Measurements from ENCODE around the gene RRP1B. TPM values are rescaled to one million over a fixed set of nuclear protein-coding genes. Genes with fewer than 3 reads are reported as not detected.
A peak's percentile ranks its signal among the peaks of the same experiment; 100 is the strongest.
"Not testable (repeated sequence)": the region's sequence is repeated elsewhere in the genome, so short reads cannot be mapped to it uniquely, and the experiment has no call there.

RRP1B gene, protein sequence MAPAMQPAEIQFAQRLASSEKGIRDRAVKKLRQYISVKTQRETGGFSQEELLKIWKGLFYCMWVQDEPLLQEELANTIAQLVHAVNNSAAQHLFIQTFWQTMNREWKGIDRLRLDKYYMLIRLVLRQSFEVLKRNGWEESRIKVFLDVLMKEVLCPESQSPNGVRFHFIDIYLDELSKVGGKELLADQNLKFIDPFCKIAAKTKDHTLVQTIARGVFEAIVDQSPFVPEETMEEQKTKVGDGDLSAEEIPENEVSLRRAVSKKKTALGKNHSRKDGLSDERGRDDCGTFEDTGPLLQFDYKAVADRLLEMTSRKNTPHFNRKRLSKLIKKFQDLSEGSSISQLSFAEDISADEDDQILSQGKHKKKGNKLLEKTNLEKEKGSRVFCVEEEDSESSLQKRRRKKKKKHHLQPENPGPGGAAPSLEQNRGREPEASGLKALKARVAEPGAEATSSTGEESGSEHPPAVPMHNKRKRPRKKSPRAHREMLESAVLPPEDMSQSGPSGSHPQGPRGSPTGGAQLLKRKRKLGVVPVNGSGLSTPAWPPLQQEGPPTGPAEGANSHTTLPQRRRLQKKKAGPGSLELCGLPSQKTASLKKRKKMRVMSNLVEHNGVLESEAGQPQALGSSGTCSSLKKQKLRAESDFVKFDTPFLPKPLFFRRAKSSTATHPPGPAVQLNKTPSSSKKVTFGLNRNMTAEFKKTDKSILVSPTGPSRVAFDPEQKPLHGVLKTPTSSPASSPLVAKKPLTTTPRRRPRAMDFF
- total RNA-seq (2014; rRNA removed; shearing (Covaris generic)) = 35.4 and 37.9 TPM in 2 replicates

DNA sequence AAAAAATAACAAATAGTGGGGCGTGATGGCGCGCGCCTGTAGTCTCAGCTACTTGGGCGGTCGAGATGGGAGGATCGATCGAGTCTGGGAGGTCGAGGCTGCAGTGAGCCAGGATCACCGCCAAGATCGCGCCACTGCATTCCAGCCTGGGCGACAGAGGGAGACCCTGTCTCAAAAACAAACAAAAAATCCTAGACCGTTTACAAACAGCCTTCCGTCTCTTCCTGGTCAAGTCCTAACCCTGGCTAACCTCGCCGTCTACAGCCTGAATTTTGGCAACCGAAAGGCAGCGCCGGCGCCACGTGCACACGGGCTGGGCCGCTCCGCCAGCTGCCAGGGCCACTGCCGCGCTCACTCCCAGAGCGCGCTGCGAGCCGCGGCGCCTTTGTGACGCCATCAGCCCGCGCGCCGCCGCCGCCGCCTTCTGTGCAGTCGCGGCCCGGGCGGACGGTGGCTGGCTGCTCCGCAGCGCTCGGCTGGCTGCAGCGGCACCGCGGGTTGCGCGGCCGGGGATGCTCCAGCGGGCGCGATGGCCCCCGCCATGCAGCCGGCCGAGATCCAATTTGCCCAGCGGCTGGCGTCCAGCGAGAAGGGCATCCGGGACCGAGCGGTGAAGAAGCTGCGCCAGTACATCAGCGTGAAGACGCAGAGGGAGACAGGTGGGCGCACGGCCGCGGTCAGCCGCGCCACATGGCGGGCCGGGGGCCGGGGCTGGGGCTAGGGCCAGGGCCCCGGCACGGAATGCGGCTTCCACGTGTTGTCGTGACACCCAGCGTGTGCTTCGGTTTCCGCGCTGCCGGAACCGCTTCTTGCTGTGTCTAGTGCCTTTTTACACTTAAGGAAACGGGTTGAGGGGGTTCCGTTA lies at the start of gene RRP1B, which contains the start of gene HSF2BP:
TSS of gene RRP1B (plus strand) at position 425 of the 865 bp plus-strand sequence. CDS start at position 530, 105 bp downstream.
TSS of gene HSF2BP (minus strand) at position 353 of the 865 bp plus-strand sequence. CDS start 1,392 bp downstream, outside the sequence.
- peak; percentile 82 to 89 for DNase-seq (ENCODE audit: low read depth in 1 of 2, low spot score in 2 of 2)
- Histone ChIP-seq H3K27ac (peak within 1 kb of the TSS; percentile 81), H3K9me3 (replicated peaks) (no peaks in the 10 kb centered on the region), H3K36me3 (peaks cover 39% of the 10 kb centered on the region), H3K27me3 (replicated peaks) (no peaks in the 10 kb centered on the region), H3K4me3 (peak within 1 kb of the TSS; percentile 95), H3K4me1 (replicated peaks) (peaks cover 39% of the 10 kb centered on the region)

DNA sequence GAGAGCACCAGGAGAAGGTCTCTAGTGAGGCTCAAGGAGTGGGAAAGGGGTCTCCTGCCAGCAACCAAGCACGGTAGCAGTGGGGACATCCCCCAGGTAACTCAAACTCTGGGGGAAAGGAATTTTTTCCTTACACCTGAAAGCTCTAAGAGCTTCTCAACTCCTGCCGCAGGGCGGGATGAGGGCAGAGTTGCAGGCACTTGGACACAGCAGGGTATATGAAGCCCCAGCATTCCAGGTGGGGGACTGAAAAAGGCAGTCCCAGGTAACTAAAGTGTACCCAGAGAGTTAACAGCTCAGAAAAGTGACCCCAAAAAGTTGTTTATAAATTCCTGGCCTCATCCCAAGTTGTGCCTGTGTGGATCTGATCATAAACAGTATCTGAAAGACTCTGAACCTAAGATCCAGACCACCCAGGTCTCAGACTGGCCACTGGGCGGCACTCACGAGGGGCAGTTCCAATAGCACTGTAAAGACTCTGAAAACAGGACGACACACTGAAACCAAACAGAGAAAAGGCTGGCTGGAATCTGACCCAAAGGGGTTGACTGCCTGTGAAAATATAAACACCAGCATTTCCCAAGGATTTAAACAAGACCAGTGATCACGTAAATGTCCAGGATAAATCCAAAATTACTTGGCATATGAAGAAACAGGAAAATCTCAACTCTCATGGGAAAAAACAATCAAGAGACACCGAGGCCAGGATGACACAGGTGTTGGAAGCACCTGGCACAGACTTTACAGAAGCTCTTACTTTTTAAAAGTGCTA lies 47.6 kb upstream of the RRP1B start:
- peak overlapping the region; percentile 35; the same call in 1 of the 2 replicates for H3K27ac ChIP-seq
- peaks cover 67% of the 10 kb centered on the region for H3K4me1 ChIP-seq (replicated peaks)
- peak; percentile 75 for DNase-seq (ENCODE audit: low read depth in 1 of 2, low spot score in 2 of 2)
- no peak overlapping the region for H3K4me3 ChIP-seq
- H3K36me3 ChIP-seq = no peaks in the 10 kb centered on the region
- H3K27me3 ChIP-seq (replicated peaks) = no peaks in the 10 kb centered on the region
- H3K9me3 ChIP-seq (replicated peaks) = no peaks in the 10 kb centered on the region; the same call in 1 of the 2 replicates

DNA sequence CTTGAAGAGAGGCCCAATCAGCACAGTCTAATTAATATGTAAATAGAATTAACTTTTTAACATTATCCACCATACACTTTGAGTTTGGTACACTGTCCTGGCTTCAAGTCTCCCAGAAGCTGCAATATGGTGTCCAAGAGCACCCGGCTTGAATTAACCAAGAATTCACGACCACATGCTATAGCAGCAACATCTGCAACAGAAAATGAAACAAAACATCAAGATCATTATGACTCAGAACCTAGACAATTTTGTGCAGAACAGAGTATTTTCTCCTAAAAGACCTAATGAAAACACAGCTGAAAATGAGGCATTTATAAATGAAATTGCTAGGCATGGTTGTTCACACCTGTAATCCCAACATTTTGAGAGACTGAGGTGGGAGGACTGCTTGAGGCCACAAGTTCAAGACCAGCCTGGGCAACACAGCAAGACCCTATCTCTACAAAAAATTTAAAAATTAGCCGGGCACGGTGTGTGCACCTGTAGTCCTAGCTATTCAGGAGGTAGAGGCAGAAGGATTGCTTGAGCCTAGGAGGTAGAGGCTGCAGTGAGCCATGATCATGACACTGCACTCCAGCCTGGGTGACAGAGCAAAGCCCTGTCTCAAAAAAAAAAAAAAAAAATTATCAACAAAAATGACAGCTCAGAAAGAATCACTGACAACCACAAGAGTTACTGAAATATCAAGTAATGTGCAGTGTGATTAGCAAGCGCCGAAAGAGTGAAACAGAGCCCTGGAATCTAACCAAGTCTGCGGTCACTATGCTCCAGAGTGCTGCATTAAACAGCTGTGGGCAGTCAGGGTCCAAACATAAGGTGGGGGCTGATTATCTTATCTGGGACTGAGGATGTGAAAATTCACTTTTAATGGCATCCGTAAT lies 45.4 kb upstream of the RRP1B start:
- H3K27me3 ChIP-seq (replicated peaks) = no peaks in the 10 kb centered on the region
- H3K4me3 ChIP-seq = no peak overlapping the region
- H3K9me3 ChIP-seq (replicated peaks) = no peaks in the 10 kb centered on the region; the same call in 1 of the 2 replicates
- DNase-seq (ENCODE audit: low read depth in 1 of 2, low spot score in 2 of 2) = peak in 1 of 2 experiments; percentile 52
- peaks cover 53% of the 10 kb centered on the region for H3K4me1 ChIP-seq (replicated peaks)
- H3K36me3 ChIP-seq = no peaks in the 10 kb centered on the region
- no peak overlapping the region for H3K27ac ChIP-seq

DNA sequence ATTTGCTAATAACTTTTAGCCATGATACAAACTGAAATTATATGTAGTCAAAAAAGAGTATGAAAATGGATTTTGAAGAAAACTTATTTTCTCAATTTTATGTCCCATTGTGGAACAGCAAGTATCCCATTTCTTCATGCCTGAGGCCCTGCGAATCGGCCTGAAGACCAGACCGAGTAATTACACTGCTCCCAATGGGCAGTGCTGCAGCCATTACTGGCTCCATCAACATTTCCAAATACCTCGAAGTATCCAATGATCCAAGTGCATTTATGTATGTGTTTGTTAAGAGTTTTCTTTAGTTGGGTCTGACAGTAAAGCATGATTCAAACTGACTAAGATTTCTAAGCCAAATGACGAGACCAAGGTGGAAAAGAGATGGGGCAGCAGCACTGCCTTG lies 44.5 kb upstream of the RRP1B start:
- Histone ChIP-seq H3K36me3 (no peaks in the 10 kb centered on the region), H3K9me3 (replicated peaks) (peaks cover 7% of the 10 kb centered on the region), H3K4me3 (no peak overlapping the region), H3K4me1 (replicated peaks) (peaks cover 45% of the 10 kb centered on the region), H3K27me3 (replicated peaks) (no peaks in the 10 kb centered on the region), H3K27ac (no peak overlapping the region)
- no peak for DNase-seq (ENCODE audit: low read depth in 1 of 2, low spot score in 2 of 2)

DNA sequence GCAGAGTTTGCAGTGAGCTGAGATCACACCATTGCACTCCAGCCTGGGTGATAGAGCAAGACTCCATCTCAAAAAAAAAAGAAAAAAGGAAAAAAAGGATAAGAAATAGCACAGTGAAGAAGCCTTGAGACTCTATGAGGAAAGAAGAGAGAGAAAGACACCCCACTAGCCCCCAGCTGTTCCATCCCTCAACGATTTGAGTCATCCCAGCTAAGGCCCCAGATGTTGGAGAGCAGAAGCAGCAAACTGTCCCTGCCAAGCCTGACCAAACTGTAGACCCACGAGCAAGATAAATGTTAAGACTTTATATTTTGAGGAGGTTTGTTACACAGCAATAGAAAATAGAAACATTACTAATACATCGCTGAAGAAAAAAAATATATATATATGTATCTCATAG lies 42.5 kb upstream of the RRP1B start:
- not testable (repeated sequence) for H3K36me3 ChIP-seq; H3K4me3 ChIP-seq; H3K27me3 ChIP-seq (replicated peaks)

DNA sequence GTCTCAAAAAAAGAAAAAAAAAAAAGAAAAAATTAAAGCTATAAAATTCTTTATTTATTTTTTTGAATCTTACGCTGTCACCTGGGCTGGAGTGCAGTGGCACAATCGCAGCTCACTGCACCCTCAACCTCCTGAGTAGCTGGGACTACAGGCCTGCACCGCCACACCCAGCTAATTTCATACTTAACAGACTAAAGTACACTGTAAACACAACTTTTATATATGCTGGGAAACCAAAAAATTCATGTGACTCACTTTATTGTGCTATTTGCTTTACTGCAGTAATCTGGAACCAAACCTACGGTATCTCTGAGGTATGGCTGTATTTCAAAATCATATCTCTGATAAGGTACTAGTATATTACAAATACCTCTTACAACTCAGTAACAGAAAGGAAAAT lies 40.4 kb upstream of the RRP1B start:
- Histone ChIP-seq H3K27ac (no peak overlapping the region), H3K27me3 (replicated peaks) (no peaks in the 10 kb centered on the region), H3K4me1 (replicated peaks) (peaks cover 7% of the 10 kb centered on the region), H3K36me3 (no peaks in the 10 kb centered on the region), H3K4me3 (no peak overlapping the region), H3K9me3 (replicated peaks) (peaks cover 17% of the 10 kb centered on the region)
- DNase-seq (ENCODE audit: low read depth in 1 of 2, low spot score in 2 of 2) = no peak

More for the DNA sequence above, 42.5 kb upstream of the RRP1B start:
- not testable (repeated sequence) for H3K27ac ChIP-seq; DNase-seq (ENCODE audit: low read depth in 1 of 2, low spot score in 2 of 2)
- H3K9me3 ChIP-seq (replicated peaks) = peaks cover 17% of the 10 kb centered on the region
- H3K4me1 ChIP-seq (replicated peaks) = peaks cover 26% of the 10 kb centered on the region

DNA sequence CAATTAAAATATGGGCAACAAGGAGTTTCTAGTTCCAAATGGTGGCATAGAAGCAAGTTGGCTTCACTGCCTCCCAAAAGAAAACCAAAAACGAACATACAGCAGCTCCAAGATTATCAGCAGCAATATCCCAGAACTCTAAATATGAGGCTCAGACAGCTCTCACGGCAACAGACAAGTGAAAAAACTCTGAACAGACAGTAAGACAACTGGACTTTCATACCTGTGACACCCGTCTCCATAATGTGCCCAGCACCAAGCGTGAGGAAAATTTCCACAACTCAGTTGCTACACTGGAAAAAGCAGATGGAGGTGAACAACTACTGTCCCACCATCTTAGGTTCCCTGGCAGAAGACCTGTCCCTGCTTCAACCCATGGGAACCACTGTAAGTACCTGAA lies 40.0 kb upstream of the RRP1B start:
- Histone ChIP-seq H3K27me3 (replicated peaks) (no peaks in the 10 kb centered on the region), H3K4me1 (replicated peaks) (peaks cover 4% of the 10 kb centered on the region; the same call in 1 of the 2 replicates), H3K27ac (no peak overlapping the region), H3K9me3 (replicated peaks) (peaks cover 17% of the 10 kb centered on the region), H3K36me3 (no peaks in the 10 kb centered on the region), H3K4me3 (no peak overlapping the region)
- no peak for DNase-seq (ENCODE audit: low read depth in 1 of 2, low spot score in 2 of 2)

DNA sequence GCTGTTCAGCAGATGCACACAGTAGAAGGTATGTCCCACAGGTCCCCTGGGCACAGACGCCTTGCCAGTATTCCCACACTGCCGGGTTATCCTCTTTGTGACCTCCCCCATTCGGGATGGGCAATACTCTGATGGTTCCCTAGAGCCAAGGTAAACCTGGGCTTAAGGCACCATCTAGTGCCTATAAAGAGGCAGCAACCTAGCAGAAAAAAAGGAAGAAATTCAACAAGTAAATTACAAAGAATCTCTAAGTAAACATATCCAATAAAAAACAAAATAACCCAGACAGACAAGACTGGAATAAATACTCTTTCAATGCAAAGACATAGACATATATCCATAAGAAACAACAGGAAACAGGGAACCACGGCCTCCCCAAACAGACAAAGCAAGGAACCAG lies 39.5 kb upstream of the RRP1B start:
- Histone ChIP-seq H3K27ac (no peak overlapping the region), H3K36me3 (no peaks in the 10 kb centered on the region), H3K4me1 (replicated peaks) (no peaks in the 10 kb centered on the region; the same call in 1 of the 2 replicates), H3K27me3 (replicated peaks) (no peaks in the 10 kb centered on the region), H3K4me3 (no peak overlapping the region), H3K9me3 (replicated peaks) (peaks cover 17% of the 10 kb centered on the region)
- no peak for DNase-seq (ENCODE audit: low read depth in 1 of 2, low spot score in 2 of 2)

DNA sequence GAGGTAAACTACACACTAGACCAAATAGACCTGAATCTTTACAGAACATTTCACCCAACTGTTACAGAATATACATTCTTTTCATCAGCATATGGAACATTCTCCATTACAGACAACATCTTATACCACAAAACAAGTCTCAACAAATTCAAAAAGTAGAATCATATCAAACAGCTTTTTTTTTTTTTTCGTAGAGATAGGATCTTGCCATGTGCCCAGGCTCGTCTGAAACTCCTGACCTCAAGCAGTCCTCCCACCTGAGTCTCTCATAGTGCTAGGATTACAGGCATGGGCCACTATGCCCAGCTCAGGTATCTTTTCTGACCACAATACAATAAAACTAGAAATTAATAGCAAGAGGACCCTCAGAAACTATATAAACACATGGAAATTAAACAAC lies 36.6 kb upstream of the RRP1B start:
- H3K36me3 ChIP-seq = no peaks in the 10 kb centered on the region
- H3K9me3 ChIP-seq (replicated peaks) = peaks cover 17% of the 10 kb centered on the region
- no peak overlapping the region for H3K4me3 ChIP-seq
- H3K27ac ChIP-seq = no peak overlapping the region
- H3K4me1 ChIP-seq (replicated peaks) = peaks cover 23% of the 10 kb centered on the region
- DNase-seq (ENCODE audit: low read depth in 1 of 2, low spot score in 2 of 2) = no peak
- H3K27me3 ChIP-seq (replicated peaks) = no peaks in the 10 kb centered on the region

DNA sequence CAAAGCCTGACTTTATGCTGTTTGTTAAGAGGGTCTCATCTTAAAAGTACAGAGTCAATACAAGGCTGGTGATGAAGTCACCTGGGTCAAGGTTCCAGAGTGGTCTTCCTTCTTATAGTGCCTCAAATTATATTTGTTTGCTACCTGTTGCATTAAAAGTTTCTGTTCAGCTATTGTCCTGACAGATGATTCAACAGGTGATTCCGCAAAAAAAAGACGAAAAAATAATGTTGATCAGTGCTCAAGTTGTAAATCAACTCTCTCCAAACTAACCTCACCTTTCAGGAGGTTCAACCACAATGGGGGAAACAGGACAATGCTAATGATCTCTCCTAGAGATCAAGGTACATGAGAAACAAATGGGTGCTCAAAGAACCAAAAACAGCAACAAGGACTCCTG lies 35.8 kb upstream of the RRP1B start:
- Histone ChIP-seq H3K9me3 (replicated peaks) (peaks cover 21% of the 10 kb centered on the region), H3K36me3 (no peaks in the 10 kb centered on the region), H3K27me3 (replicated peaks) (no peaks in the 10 kb centered on the region), H3K27ac (no peak overlapping the region), H3K4me1 (replicated peaks) (peaks cover 25% of the 10 kb centered on the region), H3K4me3 (no peak overlapping the region)
- DNase-seq (ENCODE audit: low read depth in 1 of 2, low spot score in 2 of 2) = no peak

DNA sequence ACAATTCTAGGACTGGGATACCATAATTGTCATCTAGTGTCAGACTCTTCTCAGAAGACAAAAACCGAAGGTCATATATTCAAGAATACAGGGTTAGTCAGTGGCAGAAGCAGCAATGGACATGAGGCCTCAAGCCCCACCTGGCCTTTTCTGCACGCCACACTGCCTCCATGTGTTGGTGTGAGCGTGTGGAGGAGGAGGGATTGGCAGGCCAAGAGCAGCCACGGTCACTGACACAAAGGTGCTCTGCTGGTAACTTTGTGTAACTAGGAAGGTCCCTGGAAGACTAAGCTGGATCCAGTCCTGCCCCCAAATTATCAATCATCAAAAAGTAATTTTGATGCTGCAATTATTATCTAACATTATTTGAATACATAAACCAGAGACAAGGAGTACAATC lies 35.0 kb upstream of the RRP1B start:
- Histone ChIP-seq H3K27ac (no peak overlapping the region), H3K9me3 (replicated peaks) (peaks cover 20% of the 10 kb centered on the region), H3K36me3 (no peaks in the 10 kb centered on the region), H3K4me1 (replicated peaks) (peaks cover 25% of the 10 kb centered on the region), H3K4me3 (no peak overlapping the region), H3K27me3 (replicated peaks) (no peaks in the 10 kb centered on the region)
- no peak for DNase-seq (ENCODE audit: low read depth in 1 of 2, low spot score in 2 of 2)

DNA sequence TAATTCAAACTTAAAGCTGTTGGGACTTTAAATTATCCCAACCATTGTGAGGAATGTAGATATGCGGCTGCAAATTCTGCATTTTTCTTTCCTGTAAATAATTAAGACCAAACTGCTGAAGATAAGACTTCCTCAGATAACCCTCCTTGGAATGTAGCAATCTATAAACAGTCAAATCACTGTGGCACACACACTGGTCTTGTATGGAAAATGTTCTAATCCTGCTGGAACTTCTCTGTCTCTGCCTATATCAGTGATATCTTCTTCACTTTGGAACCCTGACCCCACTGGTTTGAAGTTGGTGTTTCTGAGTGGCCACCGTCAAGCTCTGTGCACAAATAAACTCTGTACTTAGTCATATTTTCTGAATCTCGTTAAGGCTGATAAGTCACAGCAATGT lies 33.0 kb upstream of the RRP1B start:
- H3K36me3 ChIP-seq = no peaks in the 10 kb centered on the region
- peak overlapping the region; percentile 15; the same call in 1 of the 2 replicates for H3K27ac ChIP-seq
- H3K4me1 ChIP-seq (replicated peaks) = peaks cover 25% of the 10 kb centered on the region
- 0 out of 2 replicates have a peak, but pooled peaks cover 5% of the 10 kb centered on the region for H3K9me3 ChIP-seq (replicated peaks)
- no peak overlapping the region for H3K4me3 ChIP-seq
- H3K27me3 ChIP-seq (replicated peaks) = no peaks in the 10 kb centered on the region
- peak in 1 of 2 experiments; percentile 48 for DNase-seq (ENCODE audit: low read depth in 1 of 2, low spot score in 2 of 2)

Data from SJSA1 (cell line).